ENCODE results near the gene CNIH3.

The CNIH3 gene

GRCh38 chr1:224767031-224767430 is 150.9 kb downstream of the CNIH3 start:
- in situ Hi-C loops (cut with MboI; ENCODE audit: low sequenced_read_pairs): no loop called here

- in situ Hi-C loops (cut with MboI; ENCODE audit: low sequenced_read_pairs): no loop called here
Observed at GRCh38 chr1:224767676-224768075, 151.6 kb downstream of the CNIH3 start.

DNA sequence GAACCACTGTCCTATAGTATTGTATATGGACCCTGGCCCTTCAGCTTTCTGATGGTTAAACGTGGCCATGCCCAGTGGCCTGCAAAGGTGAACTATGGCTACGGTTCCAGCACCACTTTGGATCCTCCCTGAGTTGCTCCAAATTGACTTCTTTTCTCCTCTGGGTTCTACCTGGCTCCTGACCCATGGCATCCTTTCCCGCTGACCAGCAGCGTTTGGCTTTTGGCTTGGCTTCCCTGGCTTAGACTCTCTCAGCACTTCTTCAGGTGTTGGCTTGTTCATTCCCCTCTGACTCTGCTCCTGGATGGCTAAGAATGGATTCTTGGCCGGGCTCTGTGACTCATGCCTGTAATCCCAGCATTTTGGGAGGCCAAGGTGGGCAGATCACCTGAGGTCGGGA is 152.9 kb downstream of the CNIH3 start:
- in situ Hi-C loops (cut with MboI; ENCODE audit: low sequenced_read_pairs): no loop called here

DNA sequence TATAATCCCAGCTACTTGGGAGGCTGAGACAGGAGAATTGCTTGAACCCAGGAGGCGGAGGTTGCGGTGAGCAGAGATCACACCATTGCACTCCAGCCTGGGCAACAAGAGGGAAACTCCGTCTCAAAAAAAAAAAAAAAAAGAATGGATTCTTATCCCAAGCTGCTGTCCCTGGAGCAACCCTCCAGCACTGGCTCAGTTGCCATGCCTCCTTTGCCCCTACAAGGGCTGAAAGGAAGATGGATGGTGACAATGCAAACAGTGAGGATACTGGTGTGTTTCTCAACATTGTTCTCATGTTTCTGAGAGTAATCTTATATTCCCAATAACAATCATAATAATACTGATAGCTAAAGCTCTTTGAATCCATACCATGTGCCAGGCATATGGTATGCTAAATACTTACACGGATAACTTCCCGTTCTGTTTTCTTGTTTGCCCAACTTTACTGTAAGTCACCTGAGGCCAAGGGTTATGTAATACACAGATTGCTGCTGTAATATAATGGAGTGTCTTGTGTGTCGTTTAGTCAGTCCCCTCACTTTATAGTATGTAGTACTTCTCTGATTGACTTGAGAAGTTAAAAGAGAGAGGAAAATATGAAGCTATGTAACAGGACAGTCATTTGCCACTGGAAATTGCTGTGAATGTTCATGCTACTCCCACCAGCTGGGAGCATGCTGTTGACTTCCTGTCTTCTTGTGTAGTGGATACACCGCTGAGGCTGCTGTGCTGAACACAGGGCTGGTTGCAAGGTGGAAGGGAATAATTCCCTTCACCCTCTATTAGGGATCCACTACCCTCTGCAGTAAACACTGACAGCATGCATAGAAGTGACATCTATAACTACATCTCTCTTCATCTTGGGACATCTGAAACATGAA is 153.6 kb downstream of the CNIH3 start:
- in situ Hi-C loops (cut with MboI; ENCODE audit: low sequenced_read_pairs): no loop called here

- in situ Hi-C loops (cut with MboI; ENCODE audit: low sequenced_read_pairs): no loop called here
Observed at GRCh38 chr1:224770336-224770693, 154.2 kb downstream of the CNIH3 start.

DNA sequence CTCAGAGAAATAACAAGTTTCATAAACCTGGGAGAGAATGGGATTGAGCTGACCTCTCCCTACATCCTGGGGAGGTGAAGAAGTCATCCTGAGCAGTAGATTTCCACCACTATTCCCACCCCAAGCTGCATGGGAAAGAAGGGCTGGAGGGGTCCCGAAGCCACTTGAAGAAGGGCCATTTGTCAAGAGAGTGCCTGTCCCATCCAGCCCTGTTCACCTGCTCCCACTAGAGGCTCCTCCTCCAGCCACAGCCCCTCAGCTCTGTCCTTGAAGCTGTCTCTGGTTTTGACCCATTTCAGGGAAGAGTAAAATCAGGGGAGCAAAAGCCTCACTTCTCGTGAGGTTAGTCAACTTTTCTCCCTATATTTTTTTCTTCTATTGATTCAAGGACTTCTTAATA is 157.5 kb downstream of the CNIH3 start:
- in situ Hi-C loops (cut with MboI; ENCODE audit: low sequenced_read_pairs): no loop called here

DNA sequence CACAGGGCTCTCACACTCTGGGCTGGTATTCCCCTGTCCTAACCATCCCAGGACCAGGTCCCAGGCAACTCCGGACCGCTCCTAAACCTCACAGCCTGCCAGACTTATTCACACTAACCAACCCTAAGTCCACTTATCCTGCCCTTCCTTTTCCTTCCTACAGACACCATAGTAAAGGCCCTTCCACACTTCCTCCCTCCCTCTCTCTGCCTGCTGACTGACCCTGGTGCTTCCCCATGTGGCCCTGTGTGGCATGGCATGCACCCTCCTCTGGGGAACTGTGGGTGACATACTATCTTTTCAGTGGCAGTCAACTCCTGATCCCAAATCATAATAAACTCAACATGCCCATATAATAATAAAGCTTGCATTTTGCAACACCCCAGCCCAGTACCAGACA is 158.3 kb downstream of the CNIH3 start:
- in situ Hi-C loops (cut with MboI; ENCODE audit: low sequenced_read_pairs): no loop called here

DNA sequence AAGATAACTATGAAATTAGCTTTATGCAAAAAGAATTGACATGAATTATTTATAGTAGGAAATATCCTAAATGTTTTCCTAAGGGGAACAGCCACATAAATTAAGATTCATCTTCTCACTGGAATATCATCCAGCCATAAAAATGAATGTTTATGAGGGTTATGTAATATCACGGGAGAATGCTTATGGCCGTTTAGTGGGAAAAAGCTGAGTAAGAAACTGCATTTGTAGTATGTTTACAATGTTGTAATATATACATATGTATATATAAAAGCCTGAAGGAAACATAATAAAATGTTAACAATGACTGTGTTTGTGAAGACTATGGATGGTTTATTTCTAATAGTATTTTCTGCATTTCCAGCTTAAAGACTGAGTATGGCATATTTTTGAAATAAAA is 161.1 kb downstream of the CNIH3 start:
- in situ Hi-C loops (cut with MboI; ENCODE audit: low sequenced_read_pairs): no loop called here

- in situ Hi-C loops (cut with MboI; ENCODE audit: low sequenced_read_pairs): no loop called here
Observed at GRCh38 chr1:224779536-224779935, 163.4 kb downstream of the CNIH3 start.

DNA sequence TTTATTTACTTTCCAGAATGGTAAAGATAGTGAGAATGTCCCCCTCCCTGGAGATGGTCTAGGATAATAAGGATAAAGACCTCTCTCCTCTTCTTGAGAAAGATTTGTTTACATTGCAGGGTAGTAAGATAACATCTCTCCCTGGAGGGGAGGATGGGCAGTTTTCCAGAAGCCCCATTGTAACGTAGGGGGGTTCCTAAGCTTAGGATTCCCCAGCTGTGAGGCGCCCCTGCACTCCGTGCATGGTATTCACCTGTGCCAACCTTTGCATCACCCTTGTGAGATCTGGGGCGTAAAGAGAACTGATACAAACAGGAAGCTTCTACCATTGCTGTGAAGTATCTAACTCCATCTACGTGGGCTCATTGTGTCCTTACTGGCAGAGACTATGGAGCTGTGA is 164.6 kb downstream of the CNIH3 start:
- in situ Hi-C loops (cut with MboI; ENCODE audit: low sequenced_read_pairs): no loop called here

DNA sequence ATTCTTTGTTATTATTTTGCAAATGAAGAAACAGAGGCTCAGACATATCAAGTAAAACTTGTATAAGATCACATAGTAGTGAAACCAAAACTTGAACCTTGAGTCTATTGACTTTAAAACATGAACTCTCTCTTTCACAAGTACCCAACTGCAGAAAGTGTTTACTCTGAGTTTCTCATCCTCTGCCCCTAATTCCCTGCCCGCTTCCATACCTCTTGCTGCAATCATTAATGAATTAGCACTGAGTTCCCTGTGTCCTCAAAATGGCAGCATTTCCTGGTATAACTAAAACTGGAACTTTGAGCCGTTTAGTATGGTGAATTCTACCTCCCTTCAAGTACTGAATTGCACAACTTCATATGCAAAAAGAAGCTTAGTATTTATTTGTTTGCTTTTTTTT is 165.7 kb downstream of the CNIH3 start:
- in situ Hi-C loops (cut with MboI; ENCODE audit: low sequenced_read_pairs): no loop called here

DNA sequence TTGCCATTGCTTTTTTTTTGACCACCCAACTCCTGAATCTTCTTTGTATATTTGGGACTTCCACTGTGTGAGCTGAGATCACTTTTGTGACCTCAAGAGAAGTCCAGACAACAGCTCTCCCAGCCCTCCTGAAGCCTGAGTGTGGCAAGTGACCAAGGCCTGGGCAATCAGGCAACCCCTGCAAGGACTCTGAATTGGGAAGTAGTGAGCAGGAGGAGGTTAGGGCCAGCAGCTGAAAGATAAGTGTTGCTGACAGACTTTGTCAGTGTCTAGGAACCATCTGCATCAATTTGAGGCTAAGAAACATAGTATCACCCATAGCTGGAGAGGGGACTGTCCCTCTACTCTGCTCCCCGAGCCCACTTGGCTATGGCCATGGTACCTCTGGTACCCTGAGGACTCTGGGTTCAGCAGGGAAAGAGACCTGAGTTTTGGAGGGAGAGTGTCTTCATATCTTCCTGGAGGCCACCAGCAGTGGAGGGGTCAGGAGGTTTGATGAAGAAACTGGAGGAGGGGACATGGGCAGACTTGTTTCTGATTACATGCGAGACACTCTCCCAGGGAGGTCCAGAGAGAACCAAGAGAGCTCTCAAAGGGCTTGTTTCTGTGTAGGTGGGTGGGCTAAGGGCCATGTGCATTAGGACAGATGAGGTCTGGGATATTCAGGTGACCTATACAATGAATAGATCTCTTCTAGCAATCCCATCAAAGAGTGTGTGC is 166.3 kb downstream of the CNIH3 start:
- in situ Hi-C loops (cut with MboI; ENCODE audit: low sequenced_read_pairs): no loop called here

- in situ Hi-C loops (cut with MboI; ENCODE audit: low sequenced_read_pairs): no loop called here
Observed at GRCh38 chr1:224783006-224783651, 167.0 kb downstream of the CNIH3 start.

GRCh38 chr1:224784265-224785039 is 168.3 kb downstream of the CNIH3 start:
- in situ Hi-C loops (cut with MboI; ENCODE audit: low sequenced_read_pairs): no loop called here

DNA sequence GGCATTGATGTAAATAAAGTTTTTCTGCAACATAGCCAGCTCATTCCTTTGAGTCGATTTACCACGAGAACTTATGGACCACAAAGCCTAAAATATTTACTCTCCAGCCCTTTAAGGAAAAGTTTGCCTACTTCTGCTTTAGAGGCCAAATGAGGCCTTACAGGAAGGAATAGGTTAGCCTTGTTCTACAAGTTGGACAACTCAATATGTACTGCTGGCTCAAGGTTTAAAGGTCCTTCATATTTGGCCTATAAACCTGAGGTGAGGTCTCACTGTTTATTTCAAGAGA is 168.9 kb downstream of the CNIH3 start:
- in situ Hi-C loops (cut with MboI; ENCODE audit: low sequenced_read_pairs): no loop called here

GRCh38 chr1:224785622-224786021 is 169.5 kb downstream of the CNIH3 start:
- in situ Hi-C loops (cut with MboI; ENCODE audit: low sequenced_read_pairs): no loop called here

DNA sequence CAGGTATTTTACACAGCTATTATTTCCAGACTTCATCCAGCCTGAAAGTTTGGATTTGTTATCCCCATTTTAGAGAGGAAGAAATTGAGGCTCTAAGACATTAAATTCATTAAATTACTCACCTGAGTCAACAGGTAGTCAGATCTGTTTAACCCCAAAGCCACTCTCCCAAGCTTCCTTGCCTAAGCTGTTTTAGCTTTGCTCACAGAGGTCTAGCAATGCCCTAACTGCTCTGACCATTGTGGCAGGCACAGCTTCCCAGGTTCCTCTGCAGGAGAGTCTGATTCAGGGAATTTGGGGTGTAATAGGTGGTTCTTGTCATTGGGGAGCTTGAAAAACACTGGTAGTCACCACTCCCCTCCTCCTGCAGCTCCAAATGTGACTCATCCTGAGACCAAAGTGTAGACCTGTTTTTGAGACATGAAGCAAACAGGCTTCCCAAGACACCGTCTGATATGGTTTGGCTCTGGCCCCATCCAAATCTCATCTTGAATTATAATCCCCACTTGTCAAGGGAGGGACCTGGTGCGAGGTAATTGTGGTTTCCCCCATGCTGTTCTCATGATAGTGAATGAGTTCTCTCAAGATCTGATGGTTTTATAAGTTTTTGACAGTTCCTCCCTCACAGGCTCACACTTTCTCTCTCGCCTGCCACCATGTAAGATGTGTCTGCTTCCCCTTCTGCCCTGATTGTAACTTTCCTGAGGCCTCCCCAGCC is 170.6 kb downstream of the CNIH3 start:
- in situ Hi-C loops (cut with MboI; ENCODE audit: low sequenced_read_pairs): no loop called here

GRCh38 chr1:224789311-224789710 is 173.2 kb downstream of the CNIH3 start:
- in situ Hi-C loops (cut with MboI; ENCODE audit: low sequenced_read_pairs): no loop called here

All from HL-60/S4 (cell line).